HepG2 (cell line): Measurements from ENCODE around the gene NLRP6. TPM values are rescaled to one million over a fixed set of nuclear protein-coding genes. Genes with fewer than 3 reads are reported as not detected.
A peak's percentile ranks its signal among the peaks of the same experiment; 100 is the strongest.

Experiments
- FOXO1 ChIP-seq: sonication (generic); formaldehyde crosslinking; IDR thresholded peaks from 2 replicates; pipeline ENCODE4 v1.4.0; 2020; ENCODE audit warnings: missing genetic modification reagents
- JARID2 ChIP-seq: sonication (generic); formaldehyde crosslinking; IDR thresholded peaks from 2 replicates; pipeline ENCODE4 v1.8.1; 2023; ENCODE audit warnings: missing genetic modification reagents, inconsistent platforms; ENCODE audit not compliant: insufficient replicate concordance
- NR2F2 ChIP-seq: IDR thresholded peaks from 2 replicates; pipeline ENCODE4 v1.6.1; 2012; ENCODE audit warnings: low read depth, inconsistent platforms, borderline replicate concordance
- PITX1 ChIP-seq: sonication (generic); formaldehyde crosslinking; IDR thresholded peaks from 2 replicates; pipeline ENCODE4 v1.5.1; 2020; ENCODE audit warnings: mild to moderate bottlenecking, missing genetic modification reagents
- SKI ChIP-seq: fragments of 450-650 bp; IDR thresholded peaks from one replicate; pipeline ENCODE4 v1.6.1; 2018; ENCODE audit warnings: mild to moderate bottlenecking; ENCODE audit not compliant: partially characterized antibody
- TARDBP ChIP-seq: sonication (generic); formaldehyde crosslinking; IDR thresholded peaks from 2 replicates; pipeline ENCODE4 v1.8.0; 2022; ENCODE audit warnings: mild to moderate bottlenecking, missing genetic modification reagents
- TP53 ChIP-seq: sonication (generic); formaldehyde crosslinking; conservative IDR thresholded peaks from 2 replicates; pipeline ENCODE4 v1.4.0; 2020; ENCODE audit warnings: missing genetic modification reagents
- ZBTB21 ChIP-seq: sonication (generic); formaldehyde crosslinking; IDR thresholded peaks from 2 replicates; pipeline ENCODE4 v1.4.0; 2020; ENCODE audit warnings: missing genetic modification reagents
- ZNF10 ChIP-seq: sonication (generic); formaldehyde crosslinking; IDR thresholded peaks from 2 replicates; pipeline ENCODE4 v1.4.0; 2020; ENCODE audit warnings: mild to moderate bottlenecking, low read depth, missing genetic modification reagents, borderline replicate concordance
- ZNF224 ChIP-seq: sonication (generic); formaldehyde crosslinking; IDR thresholded peaks from 2 replicates; pipeline ENCODE4 v1.5.0; 2020; ENCODE audit warnings: mild to moderate bottlenecking, missing genetic modification reagents
- ZNF709 ChIP-seq: sonication (generic); formaldehyde crosslinking; IDR thresholded peaks from 2 replicates; pipeline ENCODE4 v1.5.0; 2020; ENCODE audit warnings: mild to moderate bottlenecking, missing genetic modification reagents
- ZNF781 ChIP-seq: sonication (generic); formaldehyde crosslinking; IDR thresholded peaks from 2 replicates; pipeline ENCODE4 v1.5.1; 2020; ENCODE audit warnings: borderline replicate concordance, mild to moderate bottlenecking, missing genetic modification reagents; ENCODE audit errors: not compliant biosample characterization
- polyA plus RNA-seq, 8 experiments: library from polyadenylated mRNA; depleted of rRNA in 3 of 8; stranded (reverse) in 7 of 8; unstranded in 1 of 8; fragments of >200 nt; fragmentation: Illumina TruSeq in 4 of 8; extraction: Trizol in 4 of 8; gene quantifications; 2 replicates each; pipeline versions ENCODE4 v1.2.1 to v1.2.3, GENCODE V29; 2011 to 2016; ENCODE audit warnings: low read depth in 4 of 8, missing spikeins in 1 of 8, mixed read lengths in 1 of 8; ENCODE audit not compliant: insufficient read depth in 1 of 8
- total RNA-seq, 5 experiments: library from RNA; depleted of rRNA; stranded (reverse); fragments of >200 nt; fragmentation: Illumina TruSeq; extraction: Trizol; gene quantifications; 2 replicates each; pipeline ENCODE4 v1.2.3, GENCODE V29; 2016; ENCODE audit warnings: low read depth in 1 of 5
- TF ChIP-seq, protein P1 (sequence below): sonication (generic); formaldehyde crosslinking; IDR thresholded peaks from 2 replicates; pipeline ENCODE4 v1.5.0; 2020; ENCODE audit warnings: mild to moderate bottlenecking, missing genetic modification reagents
- TF ChIP-seq, protein P2 (sequence below): sonication (generic); formaldehyde crosslinking; IDR thresholded peaks from 2 replicates; pipeline ENCODE4 v1.8.1; 2022; ENCODE audit warnings: mild to moderate bottlenecking, missing genetic modification reagents
- TF ChIP-seq, protein P3 (sequence below): IDR thresholded peaks from 2 replicates; pipeline ENCODE4 v1.6.1; 2016; ENCODE audit warnings: missing genetic modification reagents, missing compliant biosample characterization
- TF ChIP-seq, protein P4 (sequence below): sonication (generic); formaldehyde crosslinking; IDR thresholded peaks from 2 replicates; pipeline ENCODE4 v1.8.1; 2023; ENCODE audit warnings: mild to moderate bottlenecking, missing genetic modification reagents
- TF ChIP-seq, protein P5 (sequence below): sonication (generic); formaldehyde crosslinking; IDR thresholded peaks from 2 replicates; pipeline ENCODE4 v1.4.0; 2020; ENCODE audit warnings: missing genetic modification reagents
- TF ChIP-seq, protein P6 (sequence below): sonication (generic); formaldehyde crosslinking; IDR thresholded peaks from 2 replicates; pipeline ENCODE4 v1.5.1; 2020; ENCODE audit warnings: missing genetic modification reagents, mild to moderate bottlenecking, borderline replicate concordance

Gene NLRP6
- total and polyA plus RNA-seq, 2 of the 13 experiments (the other 11 are each of a cell fraction or from before 2014, with no cell fraction given) = not detected

DNA sequence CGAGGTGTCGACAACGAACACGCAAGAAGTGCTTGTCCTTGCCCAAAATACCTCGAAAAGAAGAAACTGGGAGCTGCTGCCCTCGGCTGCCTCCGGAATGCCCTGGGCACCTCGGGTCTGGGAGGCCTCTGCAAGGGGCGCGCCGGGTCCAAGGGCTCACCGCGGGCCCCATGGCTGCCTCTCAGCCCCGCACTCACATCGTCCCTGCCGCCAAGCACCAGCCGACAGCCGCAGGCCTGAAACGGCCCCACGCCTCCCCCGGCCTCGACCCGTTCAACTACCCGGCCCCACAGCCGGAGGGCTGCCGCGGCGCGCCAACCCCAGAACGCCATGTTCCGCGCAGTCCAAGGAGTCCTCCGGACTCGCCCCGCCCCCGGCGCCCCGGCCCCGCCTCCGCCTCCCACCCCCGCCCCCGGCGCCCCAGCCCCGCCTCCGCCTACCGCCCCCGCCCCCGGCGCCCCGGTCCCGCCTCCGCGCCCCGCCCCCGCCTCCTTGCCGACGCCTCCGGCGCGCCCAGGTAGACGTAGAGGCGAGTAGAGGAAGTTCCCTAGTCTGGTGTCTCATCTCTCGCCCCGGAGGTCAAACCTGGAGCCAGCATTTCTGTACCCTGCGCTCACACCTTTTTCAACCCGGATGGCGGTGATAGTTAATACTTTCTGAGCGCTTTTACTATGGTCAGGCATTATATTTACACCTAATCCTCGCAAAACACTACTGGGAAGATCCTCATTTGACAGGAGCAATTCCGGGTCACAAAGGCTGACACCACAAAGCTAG, 42.0 kb upstream of the NLRP6 start, which contains the start of gene SIRT3 (continued):
- TF ChIP-seq TP53 (CRISPR knock-in tag) = no peak
- no peak for TF ChIP-seq JARID2 (CRISPR knock-in tag)
- TF ChIP-seq ZBTB21 (CRISPR knock-in tag) = no peak
- TF ChIP-seq, protein P1, sequence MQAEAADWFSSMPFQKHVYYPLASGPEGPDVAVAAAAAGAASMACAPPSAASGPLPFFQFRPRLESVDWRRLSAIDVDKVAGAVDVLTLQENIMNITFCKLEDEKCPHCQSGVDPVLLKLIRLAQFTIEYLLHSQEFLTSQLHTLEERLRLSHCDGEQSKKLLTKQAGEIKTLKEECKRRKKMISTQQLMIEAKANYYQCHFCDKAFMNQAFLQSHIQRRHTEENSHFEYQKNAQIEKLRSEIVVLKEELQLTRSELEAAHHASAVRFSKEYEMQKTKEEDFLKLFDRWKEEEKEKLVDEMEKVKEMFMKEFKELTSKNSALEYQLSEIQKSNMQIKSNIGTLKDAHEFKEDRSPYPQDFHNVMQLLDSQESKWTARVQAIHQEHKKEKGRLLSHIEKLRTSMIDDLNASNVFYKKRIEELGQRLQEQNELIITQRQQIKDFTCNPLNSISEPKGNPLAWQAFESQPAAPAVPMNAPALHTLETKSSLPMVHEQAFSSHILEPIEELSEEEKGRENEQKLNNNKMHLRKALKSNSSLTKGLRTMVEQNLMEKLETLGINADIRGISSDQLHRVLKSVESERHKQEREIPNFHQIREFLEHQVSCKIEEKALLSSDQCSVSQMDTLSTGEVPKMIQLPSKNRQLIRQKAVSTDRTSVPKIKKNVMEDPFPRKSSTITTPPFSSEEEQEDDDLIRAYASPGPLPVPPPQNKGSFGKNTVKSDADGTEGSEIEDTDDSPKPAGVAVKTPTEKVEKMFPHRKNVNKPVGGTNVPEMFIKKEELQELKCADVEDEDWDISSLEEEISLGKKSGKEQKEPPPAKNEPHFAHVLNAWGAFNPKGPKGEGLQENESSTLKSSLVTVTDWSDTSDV (CRISPR knock-in tag) = no peak; the same call in 1 of the 2 replicates
- TF ChIP-seq NR2F2 = no peak
- peak; percentile 48 for TF ChIP-seq SKI
- peak; percentile 76 for TF ChIP-seq ZNF709
- no peak for TF ChIP-seq TARDBP (CRISPR knock-in tag)
- TF ChIP-seq, protein P2, sequence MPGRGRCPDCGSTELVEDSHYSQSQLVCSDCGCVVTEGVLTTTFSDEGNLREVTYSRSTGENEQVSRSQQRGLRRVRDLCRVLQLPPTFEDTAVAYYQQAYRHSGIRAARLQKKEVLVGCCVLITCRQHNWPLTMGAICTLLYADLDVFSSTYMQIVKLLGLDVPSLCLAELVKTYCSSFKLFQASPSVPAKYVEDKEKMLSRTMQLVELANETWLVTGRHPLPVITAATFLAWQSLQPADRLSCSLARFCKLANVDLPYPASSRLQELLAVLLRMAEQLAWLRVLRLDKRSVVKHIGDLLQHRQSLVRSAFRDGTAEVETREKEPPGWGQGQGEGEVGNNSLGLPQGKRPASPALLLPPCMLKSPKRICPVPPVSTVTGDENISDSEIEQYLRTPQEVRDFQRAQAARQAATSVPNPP (CRISPR knock-in tag) = 0 out of 2 replicates have a peak, but pooled peaks have one; percentile 52
- no peak for TF ChIP-seq ZNF10 (CRISPR knock-in tag)
- TF ChIP-seq FOXO1 (CRISPR knock-in tag) = 0 out of 2 replicates have a peak, but pooled peaks have one; percentile 15
- TF ChIP-seq, protein P3, sequence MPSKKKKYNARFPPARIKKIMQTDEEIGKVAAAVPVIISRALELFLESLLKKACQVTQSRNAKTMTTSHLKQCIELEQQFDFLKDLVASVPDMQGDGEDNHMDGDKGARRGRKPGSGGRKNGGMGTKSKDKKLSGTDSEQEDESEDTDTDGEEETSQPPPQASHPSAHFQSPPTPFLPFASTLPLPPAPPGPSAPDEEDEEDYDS (CRISPR knock-in tag) = no peak
- TF ChIP-seq ZNF224 (CRISPR knock-in tag) = no peak
- TF ChIP-seq, protein P4, sequence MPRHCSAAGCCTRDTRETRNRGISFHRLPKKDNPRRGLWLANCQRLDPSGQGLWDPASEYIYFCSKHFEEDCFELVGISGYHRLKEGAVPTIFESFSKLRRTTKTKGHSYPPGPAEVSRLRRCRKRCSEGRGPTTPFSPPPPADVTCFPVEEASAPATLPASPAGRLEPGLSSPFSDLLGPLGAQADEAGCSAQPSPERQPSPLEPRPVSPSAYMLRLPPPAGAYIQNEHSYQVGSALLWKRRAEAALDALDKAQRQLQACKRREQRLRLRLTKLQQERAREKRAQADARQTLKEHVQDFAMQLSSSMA (CRISPR knock-in tag) = no peak
- TF ChIP-seq, protein P5, sequence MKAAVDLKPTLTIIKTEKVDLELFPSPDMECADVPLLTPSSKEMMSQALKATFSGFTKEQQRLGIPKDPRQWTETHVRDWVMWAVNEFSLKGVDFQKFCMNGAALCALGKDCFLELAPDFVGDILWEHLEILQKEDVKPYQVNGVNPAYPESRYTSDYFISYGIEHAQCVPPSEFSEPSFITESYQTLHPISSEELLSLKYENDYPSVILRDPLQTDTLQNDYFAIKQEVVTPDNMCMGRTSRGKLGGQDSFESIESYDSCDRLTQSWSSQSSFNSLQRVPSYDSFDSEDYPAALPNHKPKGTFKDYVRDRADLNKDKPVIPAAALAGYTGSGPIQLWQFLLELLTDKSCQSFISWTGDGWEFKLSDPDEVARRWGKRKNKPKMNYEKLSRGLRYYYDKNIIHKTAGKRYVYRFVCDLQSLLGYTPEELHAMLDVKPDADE = no peak
- TF ChIP-seq, protein P6, sequence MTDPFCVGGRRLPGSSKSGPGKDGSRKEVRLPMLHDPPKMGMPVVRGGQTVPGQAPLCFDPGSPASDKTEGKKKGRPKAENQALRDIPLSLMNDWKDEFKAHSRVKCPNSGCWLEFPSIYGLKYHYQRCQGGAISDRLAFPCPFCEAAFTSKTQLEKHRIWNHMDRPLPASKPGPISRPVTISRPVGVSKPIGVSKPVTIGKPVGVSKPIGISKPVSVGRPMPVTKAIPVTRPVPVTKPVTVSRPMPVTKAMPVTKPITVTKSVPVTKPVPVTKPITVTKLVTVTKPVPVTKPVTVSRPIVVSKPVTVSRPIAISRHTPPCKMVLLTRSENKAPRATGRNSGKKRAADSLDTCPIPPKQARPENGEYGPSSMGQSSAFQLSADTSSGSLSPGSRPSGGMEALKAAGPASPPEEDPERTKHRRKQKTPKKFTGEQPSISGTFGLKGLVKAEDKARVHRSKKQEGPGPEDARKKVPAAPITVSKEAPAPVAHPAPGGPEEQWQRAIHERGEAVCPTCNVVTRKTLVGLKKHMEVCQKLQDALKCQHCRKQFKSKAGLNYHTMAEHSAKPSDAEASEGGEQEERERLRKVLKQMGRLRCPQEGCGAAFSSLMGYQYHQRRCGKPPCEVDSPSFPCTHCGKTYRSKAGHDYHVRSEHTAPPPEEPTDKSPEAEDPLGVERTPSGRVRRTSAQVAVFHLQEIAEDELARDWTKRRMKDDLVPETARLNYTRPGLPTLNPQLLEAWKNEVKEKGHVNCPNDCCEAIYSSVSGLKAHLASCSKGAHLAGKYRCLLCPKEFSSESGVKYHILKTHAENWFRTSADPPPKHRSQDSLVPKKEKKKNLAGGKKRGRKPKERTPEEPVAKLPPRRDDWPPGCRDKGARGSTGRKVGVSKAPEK (CRISPR knock-in tag) = no peak
- no peak for TF ChIP-seq PITX1
- TF ChIP-seq ZNF781 (CRISPR knock-in tag) = peak; percentile 52
